ENCODE data around the gene ZNF853.

ZNF853 gene

GRCh38 chr7:6612819-6613218, 2.6 kb upstream of the ZNF853 start:
- no peak for TF ChIP-seq CTCF (IDR thresholded peaks at IDR 0.05)
- DNase-seq, result no peak
- no peak overlapping the region for H3K4me3 ChIP-seq

GRCh38 chr7:6613706-6614105, 1.7 kb upstream of the ZNF853 start:
- no peak overlapping the region for H3K27ac ChIP-seq
- no peaks in the 10 kb centered on the region for H3K27me3 ChIP-seq
- peaks cover 0 to 24% (median 15%) of the 10 kb centered on the region in 4 donors for H3K4me1 ChIP-seq
- DNase-seq, result no peak
- no peaks in the 10 kb centered on the region for H3K9me3 ChIP-seq
- TF ChIP-seq CTCF (IDR thresholded peaks at IDR 0.05), result no peak
- intact Hi-C loops (cut with DNase I; ENCODE audit: low total_unique reads), result no loop called here
- H3K4me3 ChIP-seq, result no peak overlapping the region
- peaks cover 0 to 29% (median 0%) of the 10 kb centered on the region in 3 donors for H3K36me3 ChIP-seq

More at GRCh38 chr7:6612819-6613218, 2.6 kb upstream of the ZNF853 start:
- no peak overlapping the region for H3K27ac ChIP-seq
- no peaks in the 10 kb centered on the region for H3K27me3 ChIP-seq
- H3K4me1 ChIP-seq, result peaks cover 0 to 24% (median 15%) of the 10 kb centered on the region in 4 donors
- peaks cover 0 to 36% (median 7%) of the 10 kb centered on the region in 3 donors for H3K36me3 ChIP-seq
- H3K9me3 ChIP-seq, result no peaks in the 10 kb centered on the region
- intact Hi-C loops (cut with DNase I; ENCODE audit: low total_unique reads), result no loop called here

DNA sequence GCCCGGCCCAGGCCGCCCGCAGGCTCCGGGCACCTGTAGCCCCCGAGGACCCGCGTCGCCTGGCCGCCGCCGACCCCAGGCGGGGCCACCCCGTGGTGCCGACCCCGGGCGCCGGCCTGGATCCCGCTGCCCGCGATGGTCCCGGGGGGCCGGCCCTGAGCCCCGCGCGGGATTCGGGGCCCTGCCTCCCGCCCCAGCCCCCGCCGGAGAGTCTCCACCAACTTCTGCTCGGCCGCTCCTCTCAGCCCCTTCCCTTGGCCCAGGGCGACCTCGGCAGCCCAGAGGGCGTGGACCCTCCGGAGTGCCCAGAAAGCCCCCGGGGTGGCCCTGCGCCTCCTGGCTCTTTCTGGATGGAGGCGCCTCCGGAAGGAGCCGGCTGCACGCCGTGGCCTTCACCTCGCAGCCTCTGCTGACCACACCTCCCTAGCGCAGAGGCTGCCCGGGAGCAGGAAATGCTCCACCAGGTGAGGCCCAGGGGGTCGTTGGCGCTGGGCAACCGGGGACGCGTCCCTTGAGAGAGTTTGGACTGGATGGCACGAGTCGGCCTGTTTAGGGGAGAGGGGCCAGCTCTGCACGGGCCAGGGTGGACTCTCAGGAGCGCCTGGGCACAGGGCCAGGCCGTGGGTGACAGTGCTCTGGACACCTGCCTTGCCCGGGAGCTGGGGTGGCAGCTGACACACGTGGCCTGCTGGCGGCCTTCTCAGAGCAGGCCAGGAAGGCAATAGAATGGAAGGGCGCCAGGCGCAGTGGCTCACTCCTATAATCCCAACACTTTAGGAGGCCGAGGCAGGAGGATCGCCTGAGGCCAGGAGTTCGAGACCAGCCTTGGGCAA, 529 bp downstream of the ZNF853 start:
- no peak for DNase-seq
- Histone ChIP-seq H3K27me3 (no peaks in the 10 kb centered on the region), H3K36me3 (peaks cover 0 to 24% (median 0%) of the 10 kb centered on the region in 3 donors), H3K4me3 (peak overlapping the region; percentile 68 to 72), H3K27ac (peak overlapping the region; percentile 31 to 42), H3K9me3 (no peaks in the 10 kb centered on the region), H3K4me1 (peaks cover 0 to 24% (median 15%) of the 10 kb centered on the region in 4 donors)
- intact Hi-C loops (cut with DNase I; ENCODE audit: low total_unique reads), result no loop called here
- TF ChIP-seq CTCF (IDR thresholded peaks at IDR 0.05), result no peak

- intact Hi-C loops (cut with DNase I; ENCODE audit: low total_unique reads), result no loop called here
- no peak for DNase-seq
- Histone ChIP-seq H3K9me3 (no peaks in the 10 kb centered on the region), H3K4me1 (peaks cover 0 to 24% (median 15%) of the 10 kb centered on the region in 4 donors), H3K27me3 (no peaks in the 10 kb centered on the region), H3K27ac (no peak overlapping the region), H3K36me3 (peaks cover 8 to 36% (median 10%) of the 10 kb centered on the region in 3 donors), H3K4me3 (no peak overlapping the region)
- TF ChIP-seq CTCF (IDR thresholded peaks at IDR 0.05), result no peak
These were observed 1.6 kb downstream of the ZNF853 start for GRCh38 chr7:6616854-6617643.

- H3K27ac ChIP-seq, result no peak overlapping the region
- no peak overlapping the region for H3K4me3 ChIP-seq
- TF ChIP-seq CTCF (IDR thresholded peaks at IDR 0.05), result no peak
- no peaks in the 10 kb centered on the region for H3K27me3 ChIP-seq
- H3K4me1 ChIP-seq, result peaks cover 0 to 24% (median 15%) of the 10 kb centered on the region in 4 donors
- intact Hi-C loops (cut with DNase I; ENCODE audit: low total_unique reads), result no loop called here
- peaks cover 9 to 51% (median 18%) of the 10 kb centered on the region in 3 donors for H3K36me3 ChIP-seq
- no peaks in the 10 kb centered on the region for H3K9me3 ChIP-seq
- DNase-seq, result no peak
These were observed 3.2 kb downstream of the ZNF853 start for GRCh38 chr7:6618621-6619020.

Measured in tibial artery (tissue), 4 donors.